ENCODE results near the gene NSMCE1. TPM values are rescaled to one million over a fixed set of nuclear protein-coding genes. Genes with fewer than 3 reads are reported as not detected.

Gene NSMCE1
- total and polyA plus RNA-seq, 2 of the 4 experiments (the other 2 are of a cell fraction), result 47.5 to 120 TPM

DNA sequence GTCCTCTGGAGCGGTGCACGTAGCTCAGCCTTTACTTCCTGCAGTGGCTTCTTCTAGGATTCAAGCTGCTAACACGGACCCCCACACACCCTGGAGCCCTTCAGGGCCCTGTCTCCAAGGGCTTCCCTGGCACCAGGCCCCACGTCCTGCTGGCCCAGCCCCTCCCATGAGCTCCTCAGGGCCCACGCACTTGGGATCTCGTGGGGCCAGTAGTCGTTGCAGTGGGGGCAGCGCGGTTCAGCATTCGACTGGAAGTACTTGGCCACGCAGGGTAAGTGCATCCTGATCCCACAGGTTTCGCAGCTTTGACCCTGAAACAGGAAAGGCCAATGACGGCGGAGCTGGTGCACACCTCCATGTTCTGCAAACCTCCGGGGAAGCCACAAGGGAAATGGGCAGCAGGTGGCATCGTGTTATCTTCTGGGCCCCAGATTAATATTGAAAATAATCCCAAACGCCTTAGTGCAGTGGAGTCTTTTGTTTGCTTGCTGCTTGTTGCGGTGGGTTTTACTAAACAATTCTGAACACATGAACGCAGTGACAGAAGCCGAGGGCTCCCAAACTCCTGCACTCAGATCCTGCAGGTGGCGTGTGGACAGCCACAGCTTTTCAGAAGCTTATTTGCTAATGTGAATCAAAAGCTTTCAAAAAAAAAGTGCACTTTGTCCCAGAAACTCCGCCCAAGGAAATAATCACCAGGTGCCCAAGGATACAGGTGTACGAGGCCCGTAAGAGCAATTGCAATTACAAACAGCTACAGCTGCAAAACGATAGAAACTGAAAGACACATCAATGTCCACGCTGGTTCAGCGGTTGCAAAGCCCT, 42.8 kb downstream of the NSMCE1 start:
- CTCF ChIA-PET, result no interaction called here
- H3K9me1 ChIP-seq (ENCODE audit: insufficient read depth, low read length), result peaks cover 20% of the 10 kb centered on the region
- DNase-seq, result no peak

More for the DNA sequence above, 42.8 kb downstream of the NSMCE1 start:
- Histone ChIP-seq H3K18ac (ENCODE audit: low read depth, low read length) (no peak overlapping the region), H2AK9ac (replicated peaks; ENCODE audit: low read depth, low read length, poor library complexity) (peak overlapping the region; percentile 17), H2AK5ac (ENCODE audit: low read depth, low read length) (no peak overlapping the region), H3K27ac (ENCODE audit: insufficient read depth, low read length) (no peak overlapping the region), H2BK15ac (ENCODE audit: low read depth, low read length) (no peak overlapping the region; the same call in 2 of the 3 replicates), H4K8ac (ENCODE audit: low read depth in 2 of 2, low read length in 2 of 2) (no peak overlapping the region), H3K4me2 (ENCODE audit: low read depth, low read length) (no peak overlapping the region), H4K5ac (ENCODE audit: low read depth, low read length) (no peak overlapping the region), H4K20me1 (ENCODE audit: insufficient read depth, low read length) (no peaks in the 10 kb centered on the region; the same call in 1 of the 2 replicates), H3K23ac (ENCODE audit: low read depth, low read length) (no peak overlapping the region), H2AFZ (replicated peaks; ENCODE audit: low read length, poor library complexity) (no peak overlapping the region), H3K79me1 (ENCODE audit: low read depth in 1 of 2, low read length in 2 of 2) (peaks cover 0 to 18% of the 10 kb centered on the region in 2 experiments; a peak in 2 of 4 replicates), H3K9ac (ENCODE audit: low read depth, low read length) (no peak overlapping the region), H3K27me3 (ENCODE audit: control insufficient read depth, insufficient read depth, low read length) (no peaks in the 10 kb centered on the region), H3K9me3 (ENCODE audit: control insufficient read depth, insufficient read depth, low read length) (no peaks in the 10 kb centered on the region), H2BK120ac (ENCODE audit: low read depth, low read length) (no peak overlapping the region), H3K4me1 (ENCODE audit: control insufficient read depth, insufficient read depth, low read length) (peaks cover 23% of the 10 kb centered on the region), H3K4me3 (ENCODE audit: insufficient read depth, low read depth, low read length) (no peak overlapping the region), H3K36me3 (ENCODE audit: control insufficient read depth, insufficient read depth, low read length) (peaks cover 36% of the 10 kb centered on the region), H2BK20ac (ENCODE audit: low read depth, low read length) (no peak overlapping the region), H4K91ac (ENCODE audit: insufficient read depth, low read depth, low read length) (no peak overlapping the region), H3K14ac (replicated peaks; ENCODE audit: low read depth, low read length) (no peak overlapping the region), H2BK5ac (ENCODE audit: low read depth, low read length, poor library complexity, severe bottlenecking) (no peak overlapping the region), H3K56ac (ENCODE audit: extremely low read depth, insufficient read depth, low read length) (no peak overlapping the region), H3K4ac (ENCODE audit: low read depth, low read length) (no peak overlapping the region)
- in situ Hi-C loops (cut with MboI; ENCODE audit: low sequenced_read_pairs), result no loop called here
- no TSS peak for BruUV-seq (replicated peaks)
- no peak for ATAC-seq (ENCODE audit: low read depth)
- intact Hi-C loops (cut with micrococcal nuclease), result no loop called here
- TF ChIP-seq, protein P1, sequence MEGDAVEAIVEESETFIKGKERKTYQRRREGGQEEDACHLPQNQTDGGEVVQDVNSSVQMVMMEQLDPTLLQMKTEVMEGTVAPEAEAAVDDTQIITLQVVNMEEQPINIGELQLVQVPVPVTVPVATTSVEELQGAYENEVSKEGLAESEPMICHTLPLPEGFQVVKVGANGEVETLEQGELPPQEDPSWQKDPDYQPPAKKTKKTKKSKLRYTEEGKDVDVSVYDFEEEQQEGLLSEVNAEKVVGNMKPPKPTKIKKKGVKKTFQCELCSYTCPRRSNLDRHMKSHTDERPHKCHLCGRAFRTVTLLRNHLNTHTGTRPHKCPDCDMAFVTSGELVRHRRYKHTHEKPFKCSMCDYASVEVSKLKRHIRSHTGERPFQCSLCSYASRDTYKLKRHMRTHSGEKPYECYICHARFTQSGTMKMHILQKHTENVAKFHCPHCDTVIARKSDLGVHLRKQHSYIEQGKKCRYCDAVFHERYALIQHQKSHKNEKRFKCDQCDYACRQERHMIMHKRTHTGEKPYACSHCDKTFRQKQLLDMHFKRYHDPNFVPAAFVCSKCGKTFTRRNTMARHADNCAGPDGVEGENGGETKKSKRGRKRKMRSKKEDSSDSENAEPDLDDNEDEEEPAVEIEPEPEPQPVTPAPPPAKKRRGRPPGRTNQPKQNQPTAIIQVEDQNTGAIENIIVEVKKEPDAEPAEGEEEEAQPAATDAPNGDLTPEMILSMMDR (conservative IDR thresholded peaks at IDR 0.05; ENCODE audit: low read depth, low read length), result 0 out of 2 replicates have a peak, but pooled peaks have one; percentile 0
- no peak for TF ChIP-seq MAFK (IDR thresholded peaks at IDR 0.05; ENCODE audit: low read depth, low read length)
- POLR2A ChIA-PET (ENCODE audit: unreplicated experiment), result no interaction called here
- 94% methylated on average over 18 of the region's 27 CpGs; no CpG with 5 or more reads in 1 of the 2 experiments for WGBS, 2 experiments (ENCODE audit: extremely low coverage in 2 of 2, insufficient read length in 1 of 2)
- dilution Hi-C loops (cut with HindIII; ENCODE audit: low sequenced_read_pairs, unreplicated experiment), result no loop called here
